NCI-H345 (cell line): ENCODE measurements around the gene PCDHGA8.
"Not testable (repeated sequence)": the region's sequence is repeated elsewhere in the genome, so short reads cannot be mapped to it uniquely, and the experiment has no call there.

Experiments
- DNase-seq: peaks from one replicate; lab custom pipeline; 2025; lab: John Stamatoyannopoulos, UW

The PCDHGA8 gene

GRCh38 chr5:141403387-141403786 is 11.0 kb downstream of the PCDHGA8 start:
- no peak for DNase-seq

DNA sequence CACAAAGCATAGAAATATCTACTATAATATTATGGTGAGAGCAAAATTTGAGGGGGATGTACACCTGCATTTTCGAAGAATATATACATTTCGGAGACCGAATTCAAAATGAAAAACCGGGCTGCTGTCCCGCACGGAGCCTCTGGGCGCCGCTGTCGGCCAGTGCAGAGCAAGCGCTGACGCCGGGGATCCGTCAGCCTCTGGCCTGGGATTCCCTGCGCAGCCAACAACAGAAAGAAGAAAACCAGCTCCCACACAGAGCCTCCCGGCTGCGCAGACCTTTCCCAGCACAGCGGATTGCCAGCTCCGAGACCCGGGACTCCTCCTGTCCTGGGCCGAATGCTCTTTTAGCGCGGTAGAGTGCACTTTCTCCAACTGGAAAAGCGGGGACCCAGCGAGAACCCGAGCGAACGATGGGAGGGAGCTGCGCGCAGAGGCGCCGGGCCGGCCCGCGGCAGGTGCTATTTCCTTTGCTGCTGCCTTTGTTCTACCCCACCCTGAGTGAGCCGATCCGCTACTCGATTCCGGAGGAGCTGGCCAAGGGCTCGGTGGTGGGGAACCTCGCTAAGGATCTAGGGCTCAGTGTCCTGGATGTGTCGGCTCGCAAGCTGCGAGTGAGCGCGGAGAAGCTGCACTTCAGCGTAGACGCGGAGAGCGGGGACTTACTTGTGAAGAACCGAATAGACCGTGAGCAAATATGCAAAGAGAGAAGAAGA is 15.5 kb downstream of the PCDHGA8 start, which contains the start of gene PCDHGB6:
Gene PCDHGB6 (plus strand): TSS at position 232 of the 716 bp plus-strand sequence. CDS start 182 bp downstream, at position 414.
- DNase-seq, result not testable (repeated sequence)

DNA sequence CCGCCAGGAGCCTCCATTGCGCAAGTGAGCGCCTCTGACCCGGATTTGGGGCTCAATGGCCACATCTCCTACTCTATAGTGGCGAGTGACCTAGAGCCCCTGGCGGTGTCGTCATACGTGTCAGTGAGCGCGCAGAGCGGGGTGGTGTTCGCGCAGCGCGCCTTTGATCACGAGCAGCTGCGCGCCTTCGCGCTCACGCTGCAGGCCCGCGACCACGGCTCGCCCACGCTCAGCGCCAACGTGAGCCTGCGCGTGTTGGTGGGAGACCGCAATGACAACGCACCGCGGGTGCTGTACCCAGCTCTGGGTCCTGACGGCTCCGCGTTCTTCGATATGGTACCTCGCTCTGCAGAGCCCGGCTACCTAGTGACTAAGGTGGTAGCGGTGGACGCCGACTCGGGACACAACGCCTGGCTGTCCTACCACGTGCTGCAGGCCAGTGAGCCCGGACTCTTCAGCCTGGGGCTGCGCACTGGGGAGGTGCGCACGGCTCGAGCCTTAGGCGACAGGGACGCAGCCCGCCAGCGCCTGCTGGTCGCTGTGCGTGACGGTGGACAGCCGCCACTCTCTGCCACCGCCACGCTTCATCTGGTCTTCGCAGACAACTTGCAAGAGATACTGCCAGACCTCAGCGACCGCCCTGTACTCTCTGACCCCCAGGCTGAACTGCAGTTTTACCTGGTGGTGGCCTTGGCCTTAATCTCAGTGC is 17.3 kb downstream of the PCDHGA8 start:
- no peak for DNase-seq

DNA sequence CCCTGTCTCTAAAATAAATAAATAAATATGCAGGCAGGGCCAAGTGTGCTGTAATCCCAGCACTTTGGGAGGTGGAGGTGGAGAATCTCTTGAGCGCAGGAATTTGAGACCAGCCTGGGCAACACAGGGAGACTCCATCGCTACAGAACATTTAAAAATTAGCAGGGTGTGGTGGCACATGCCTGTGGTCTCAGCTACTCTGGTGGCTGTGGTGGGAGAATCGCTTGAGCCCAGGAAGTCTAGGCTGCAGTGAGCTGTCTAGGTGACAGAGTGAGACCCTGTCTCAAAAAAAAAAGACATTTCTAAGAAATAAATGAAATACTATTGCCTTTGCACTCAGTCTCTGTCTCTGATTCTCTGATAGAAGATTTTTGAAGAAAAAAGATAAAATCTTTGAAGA is 19.1 kb downstream of the PCDHGA8 start:
- no peak for DNase-seq

GRCh38 chr5:141412854-141413539 is 20.6 kb downstream of the PCDHGA8 start, which contains the start of gene PCDHGA10:
TSS of gene PCDHGA10 (plus strand) at chr5:141412987. CDS start at chr5:141413176, 189 bp downstream.
- peak; percentile 1 for DNase-seq

DNA sequence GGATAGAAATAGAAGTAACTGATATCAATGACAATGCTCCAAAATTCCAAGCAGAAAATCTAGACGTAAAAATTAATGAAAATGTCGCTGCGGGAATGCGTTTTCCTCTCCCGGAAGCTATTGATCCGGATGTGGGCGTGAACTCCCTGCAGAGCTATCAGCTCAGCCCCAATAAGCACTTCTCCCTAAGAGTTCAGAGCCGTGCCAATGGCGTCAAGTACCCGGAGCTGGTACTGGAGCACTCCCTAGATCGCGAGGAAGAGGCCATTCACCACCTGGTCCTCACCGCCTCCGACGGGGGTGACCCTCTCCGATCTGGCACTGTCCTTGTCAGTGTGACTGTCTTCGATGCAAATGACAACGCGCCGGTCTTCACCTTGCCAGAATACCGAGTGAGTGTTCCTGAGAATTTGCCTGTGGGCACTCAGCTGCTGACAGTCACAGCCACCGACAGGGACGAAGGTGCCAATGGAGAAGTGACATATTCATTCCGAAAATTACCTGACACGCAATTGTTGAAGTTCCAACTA is 21.2 kb downstream of the PCDHGA8 start:
- DNase-seq, result no peak

- not testable (repeated sequence) for DNase-seq
Measured at GRCh38 chr5:141414548-141415274, 22.3 kb downstream of the PCDHGA8 start.

DNA sequence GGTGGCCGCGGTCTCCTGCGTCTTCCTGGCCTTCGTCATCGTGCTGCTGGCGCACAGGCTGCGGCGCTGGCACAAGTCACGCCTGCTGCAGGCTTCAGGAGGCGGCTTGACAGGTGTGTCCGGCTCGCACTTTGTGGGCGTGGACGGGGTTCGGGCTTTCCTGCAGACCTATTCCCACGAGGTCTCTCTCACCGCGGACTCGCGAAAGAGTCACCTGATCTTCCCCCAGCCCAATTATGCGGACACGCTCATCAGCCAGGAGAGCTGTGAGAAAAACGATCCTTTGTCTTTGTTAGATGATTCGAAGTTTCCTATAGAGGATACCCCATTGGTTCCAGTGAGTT is 22.8 kb downstream of the PCDHGA8 start:
- not testable (repeated sequence) for DNase-seq

DNA sequence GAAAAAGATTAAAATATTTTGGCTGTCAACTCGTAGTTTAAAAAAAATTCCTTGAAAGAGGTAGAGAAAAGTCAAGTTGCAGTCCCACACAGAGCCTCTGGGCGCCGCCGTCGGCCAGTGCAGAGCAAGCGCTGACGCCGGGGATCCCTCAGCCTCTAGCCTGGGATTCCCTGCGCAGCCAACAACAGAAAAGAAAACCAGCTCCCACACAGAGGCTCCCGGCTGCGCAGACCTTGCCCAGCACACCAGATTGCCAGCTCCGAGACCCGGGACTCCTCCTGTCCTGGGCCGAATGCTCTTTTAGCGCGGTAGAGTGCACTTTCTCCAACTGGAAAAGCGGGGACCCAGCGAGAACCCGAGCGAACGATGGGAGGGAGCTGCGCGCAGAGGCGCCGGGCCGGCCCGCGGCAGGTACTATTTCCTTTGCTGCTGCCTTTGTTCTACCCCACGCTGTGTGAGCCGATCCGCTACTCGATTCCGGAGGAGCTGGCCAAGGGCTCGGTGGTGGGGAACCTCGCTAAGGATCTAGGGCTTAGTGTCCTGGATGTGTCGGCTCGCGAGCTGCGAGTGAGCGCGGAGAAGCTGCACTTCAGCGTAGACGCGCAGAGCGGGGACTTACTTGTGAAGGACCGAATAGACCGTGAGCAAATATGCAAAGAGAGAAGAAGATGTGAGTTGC is 25.2 kb downstream of the PCDHGA8 start, which contains the start of gene PCDHGB7:
Gene PCDHGB7 (plus strand): TSS at position 184 of the 679 bp plus-strand sequence. CDS start 183 bp downstream, at position 367.
- not testable (repeated sequence) for DNase-seq

- no peak for DNase-seq
Measured at GRCh38 chr5:141419074-141419880, 26.8 kb downstream of the PCDHGA8 start.

GRCh38 chr5:141420855-141421488 is 28.5 kb downstream of the PCDHGA8 start, which contains the start of gene PCDHGA11:
TSS of gene PCDHGA11 (plus strand) at chr5:141421051. CDS start at chr5:141421228, 177 bp downstream.
- no peak for DNase-seq

- DNase-seq, result no peak
Measured at GRCh38 chr5:141421489-141421855, 29.0 kb downstream of the PCDHGA8 start.

- DNase-seq, result no peak
Measured at GRCh38 chr5:141422742-141423291, 30.4 kb downstream of the PCDHGA8 start.

DNA sequence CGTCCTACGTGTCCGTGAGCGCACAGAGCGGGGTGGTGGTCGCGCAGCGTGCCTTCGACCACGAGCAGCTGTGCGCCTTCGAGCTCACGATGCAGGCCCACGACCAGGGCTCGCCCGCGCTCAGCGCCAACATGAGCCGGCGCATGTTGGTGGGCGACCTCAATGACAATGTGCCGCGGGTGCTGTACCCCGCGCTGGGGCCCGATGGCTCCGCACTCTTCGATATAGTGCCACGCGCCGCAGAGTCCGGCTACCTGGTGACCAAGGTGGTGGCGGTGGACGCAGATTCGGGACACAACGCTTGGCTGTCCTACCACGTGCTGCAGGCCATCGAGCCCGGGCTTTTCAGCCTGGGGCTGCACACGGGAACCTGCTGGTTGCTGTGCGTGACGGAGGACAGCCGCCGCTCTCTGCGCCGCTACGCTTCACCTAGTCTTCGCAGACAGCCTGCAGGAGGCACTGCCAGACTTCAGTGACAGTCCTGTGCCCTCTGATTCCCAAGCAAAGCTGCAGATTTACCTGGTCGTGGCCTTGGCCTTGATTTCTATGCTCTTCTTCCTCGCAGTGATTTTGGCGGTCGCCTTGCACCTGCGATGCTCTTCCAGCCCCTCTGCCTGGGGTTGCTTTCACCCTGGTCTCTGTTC is 35.5 kb downstream of the PCDHGA8 start:
- DNase-seq, result no peak

GRCh38 chr5:141430332-141431113 is 38.1 kb downstream of the PCDHGA8 start, which contains the start of gene PCDHGA12:
TSS of gene PCDHGA12 (plus strand) at chr5:141430507. CDS start at chr5:141430760, 253 bp downstream.
- no peak for DNase-seq

DNA sequence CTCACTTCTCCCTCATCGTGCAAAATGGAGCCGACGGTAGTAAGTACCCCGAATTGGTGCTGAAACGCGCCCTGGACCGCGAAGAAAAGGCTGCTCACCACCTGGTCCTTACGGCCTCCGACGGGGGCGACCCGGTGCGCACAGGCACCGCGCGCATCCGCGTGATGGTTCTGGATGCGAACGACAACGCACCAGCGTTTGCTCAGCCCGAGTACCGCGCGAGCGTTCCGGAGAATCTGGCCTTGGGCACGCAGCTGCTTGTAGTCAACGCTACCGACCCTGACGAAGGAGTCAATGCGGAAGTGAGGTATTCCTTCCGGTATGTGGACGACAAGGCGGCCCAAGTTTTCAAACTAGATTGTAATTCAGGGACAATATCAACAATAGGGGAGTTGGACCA is 38.9 kb downstream of the PCDHGA8 start:
- DNase-seq, result no peak

DNA sequence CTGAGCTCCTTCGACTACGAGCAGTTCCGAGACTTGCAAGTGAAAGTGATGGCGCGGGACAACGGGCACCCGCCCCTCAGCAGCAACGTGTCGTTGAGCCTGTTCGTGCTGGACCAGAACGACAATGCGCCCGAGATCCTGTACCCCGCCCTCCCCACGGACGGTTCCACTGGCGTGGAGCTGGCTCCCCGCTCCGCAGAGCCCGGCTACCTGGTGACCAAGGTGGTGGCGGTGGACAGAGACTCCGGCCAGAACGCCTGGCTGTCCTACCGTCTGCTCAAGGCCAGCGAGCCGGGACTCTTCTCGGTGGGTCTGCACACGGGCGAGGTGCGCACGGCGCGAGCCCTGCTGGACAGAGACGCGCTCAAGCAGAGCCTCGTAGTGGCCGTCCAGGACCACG is 39.9 kb downstream of the PCDHGA8 start:
- DNase-seq, result not testable (repeated sequence)

DNA sequence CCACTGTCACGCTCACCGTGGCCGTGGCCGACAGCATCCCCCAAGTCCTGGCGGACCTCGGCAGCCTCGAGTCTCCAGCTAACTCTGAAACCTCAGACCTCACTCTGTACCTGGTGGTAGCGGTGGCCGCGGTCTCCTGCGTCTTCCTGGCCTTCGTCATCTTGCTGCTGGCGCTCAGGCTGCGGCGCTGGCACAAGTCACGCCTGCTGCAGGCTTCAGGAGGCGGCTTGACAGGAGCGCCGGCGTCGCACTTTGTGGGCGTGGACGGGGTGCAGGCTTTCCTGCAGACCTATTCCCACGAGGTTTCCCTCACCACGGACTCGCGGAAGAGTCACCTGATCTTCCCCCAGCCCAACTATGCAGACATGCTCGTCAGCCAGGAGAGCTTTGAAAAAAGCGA is 40.3 kb downstream of the PCDHGA8 start:
- not testable (repeated sequence) for DNase-seq
